HG03457 (cell line): ENCODE results near the gene OR5H14.
A peak's percentile ranks its signal among the peaks of the same experiment; 100 is the strongest.
"Not testable (repeated sequence)": the region's sequence is repeated elsewhere in the genome, so short reads cannot be mapped to it uniquely, and the experiment has no call there.

Experiments used
- ATAC-seq: cut with Tn5 transposase; IDR thresholded peaks from one replicate; pipeline ENCODE4 v1.9.1; 2021; ENCODE audit warnings: moderate number of reproducible peaks; ENCODE audit not compliant: unreplicated experiment

The OR5H14 gene

DNA sequence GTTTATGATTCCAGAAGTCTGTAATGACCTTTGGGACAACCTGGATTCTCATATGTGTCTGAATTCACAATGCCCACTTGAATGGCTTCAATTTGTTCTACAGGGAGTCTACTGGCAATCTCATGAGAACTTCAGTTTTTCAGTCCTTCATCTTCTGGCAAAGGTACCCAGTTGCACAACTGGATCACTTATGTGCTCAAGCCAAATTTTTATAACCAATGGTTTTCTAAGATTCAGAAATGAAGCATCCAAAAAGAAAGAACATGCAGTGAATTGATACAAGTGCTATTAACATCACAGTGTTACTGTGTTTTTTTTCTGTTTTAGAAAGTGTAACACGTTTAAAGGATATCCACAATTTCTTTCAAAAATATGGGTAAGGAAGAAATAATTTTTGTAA is at the start of gene OR5H14:
TSS of gene OR5H14 (plus strand) at position 301 of the 400 bp plus-strand sequence. CDS start 1,907 bp downstream, outside the sequence.
- no peak for ATAC-seq

DNA sequence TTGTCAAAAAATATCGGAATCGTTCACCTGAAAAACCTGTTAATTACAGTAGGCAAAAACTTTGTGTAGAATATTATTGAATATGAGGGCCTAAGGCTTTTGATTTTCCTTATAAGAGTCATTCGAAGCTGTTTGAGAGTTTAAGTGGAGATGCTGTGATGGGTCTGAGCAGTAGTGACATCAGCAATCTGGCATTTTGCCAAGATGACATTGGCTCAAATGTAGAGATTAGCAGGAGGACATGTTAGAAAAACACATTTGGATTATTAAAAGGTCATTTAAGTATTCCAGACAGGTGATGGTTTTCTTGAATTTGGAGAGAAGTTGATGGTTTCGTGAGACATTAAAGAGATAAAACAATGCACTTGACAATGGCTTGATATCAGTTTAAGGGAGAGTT is 47.4 kb upstream of the OR5H14 start:
- ATAC-seq: no peak

DNA sequence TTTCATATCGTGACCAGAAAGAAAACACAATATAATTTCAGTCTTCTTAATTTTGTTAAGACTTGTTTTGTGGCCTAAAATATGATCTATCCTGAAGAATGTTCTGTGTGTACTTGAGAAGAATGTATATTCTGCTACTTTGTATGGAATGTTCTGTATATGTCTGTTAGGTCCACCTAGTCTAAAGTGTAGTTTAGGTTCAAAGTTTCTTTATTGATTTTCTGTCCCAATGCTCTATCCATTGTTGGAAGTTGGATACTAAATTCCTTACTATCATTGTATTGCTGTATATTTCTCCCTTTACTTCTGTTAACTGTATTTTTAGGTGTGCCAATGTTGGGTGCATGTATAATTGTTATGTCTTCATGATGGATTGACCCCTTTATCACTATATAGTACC is 39.1 kb upstream of the OR5H14 start:
- ATAC-seq: no peak

DNA sequence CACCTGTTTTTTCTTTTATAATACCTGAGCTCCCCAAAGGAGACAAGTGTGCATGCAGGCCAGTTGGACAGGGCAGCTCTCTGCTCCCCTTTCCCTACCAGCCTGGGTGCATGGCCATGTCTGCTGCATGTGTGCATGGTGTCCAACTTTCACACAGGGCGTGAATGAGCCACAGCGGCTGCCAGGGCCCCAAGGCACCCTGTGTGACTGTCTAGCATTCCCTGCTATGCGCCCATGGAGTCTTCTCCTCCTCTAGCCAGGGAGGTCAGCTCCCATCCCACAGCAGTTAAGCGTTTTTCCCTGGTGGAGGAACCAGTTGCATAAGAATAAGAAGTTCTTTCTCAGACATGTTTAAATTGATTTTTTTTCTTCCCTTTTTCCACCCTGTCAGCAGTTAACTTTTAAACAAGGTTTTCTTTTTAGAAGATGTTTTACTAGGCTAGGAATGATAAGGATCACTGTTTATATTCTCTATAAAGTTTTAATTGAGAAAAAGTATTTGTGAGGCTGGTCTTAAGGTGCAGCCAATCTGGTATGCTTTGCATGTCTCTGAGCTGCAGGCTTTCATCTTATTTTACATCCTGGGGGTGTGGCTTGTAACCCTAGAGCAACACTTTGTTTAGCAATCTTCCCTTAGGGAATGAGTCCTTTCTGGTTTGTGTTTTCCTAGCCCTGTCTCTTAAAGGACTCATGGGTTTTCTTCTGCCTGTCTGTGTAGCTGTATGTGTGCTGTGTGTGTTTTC is 37.3 kb upstream of the OR5H14 start:
- ATAC-seq: no peak

GRCh38 chr3:98110550-98110908 is 36.8 kb upstream of the OR5H14 start:
- ATAC-seq: no peak

GRCh38 chr3:98114264-98114663 is 33.0 kb upstream of the OR5H14 start:
- no peak for ATAC-seq

GRCh38 chr3:98115717-98116116 is 31.6 kb upstream of the OR5H14 start:
- ATAC-seq: no peak

- no peak for ATAC-seq
Measured at GRCh38 chr3:98130421-98130820, 16.9 kb upstream of the OR5H14 start, which contains the start of gene OR5H1. Gene OR5H1, plus strand, starts transcription at chr3:98130721. Its CDS starts 1,977 bp downstream, at chr3:98132698.

GRCh38 chr3:98136631-98137030 is 10.6 kb upstream of the OR5H14 start:
- no peak for ATAC-seq

DNA sequence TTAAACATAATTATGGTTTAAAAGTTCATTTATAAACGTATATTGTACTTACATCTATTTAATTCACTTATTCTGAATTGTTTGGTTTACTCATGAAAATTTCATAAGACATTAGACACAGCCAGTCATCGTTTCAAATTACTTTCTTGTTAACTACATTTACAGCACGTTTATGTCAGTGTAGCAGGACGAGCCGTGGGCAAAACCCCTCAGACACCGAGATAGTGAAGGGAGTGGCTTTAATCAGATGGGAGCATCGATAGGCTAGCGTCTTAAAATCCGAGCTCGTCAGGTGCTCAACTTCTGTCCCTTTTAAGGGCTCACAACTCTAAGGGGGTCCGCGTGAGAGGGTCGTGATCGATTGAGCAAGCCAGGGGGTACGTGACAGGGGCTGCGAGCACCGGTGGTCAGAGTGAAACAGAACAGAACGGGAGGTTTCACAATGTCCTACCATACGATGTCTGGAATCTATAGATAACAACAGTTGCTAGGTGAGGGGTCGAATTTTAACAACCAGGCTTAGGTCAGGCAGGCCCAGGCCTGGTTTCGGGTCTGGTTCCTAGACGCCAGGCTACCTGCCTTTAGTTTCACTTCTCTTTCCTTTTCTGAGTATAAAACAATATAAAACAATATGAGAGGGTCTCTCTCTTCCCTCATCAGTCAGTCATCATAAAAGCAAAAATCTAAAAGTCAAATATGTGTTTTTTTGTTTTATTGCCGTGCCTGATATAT is 9.3 kb upstream of the OR5H14 start:
- ATAC-seq: not testable (repeated sequence)

DNA sequence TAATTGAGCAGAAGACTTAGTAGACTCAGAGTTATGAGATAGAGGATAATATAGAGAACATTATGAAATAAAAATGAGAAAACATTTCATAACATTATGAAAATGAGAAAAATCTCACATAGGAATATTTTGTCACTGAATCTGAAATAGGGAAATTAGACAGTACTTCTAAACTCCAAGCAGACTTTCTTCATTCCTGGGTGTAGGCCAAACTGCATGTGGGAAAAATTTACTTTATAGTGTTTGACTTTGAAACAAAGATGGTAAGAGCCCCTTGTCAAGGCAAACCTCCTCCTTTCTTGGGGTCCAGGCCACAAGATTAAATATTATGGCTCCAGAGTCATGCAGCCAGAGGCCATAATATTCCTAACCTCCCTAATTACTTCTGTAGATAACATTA is 6.7 kb upstream of the OR5H14 start:
- no peak for ATAC-seq

DNA sequence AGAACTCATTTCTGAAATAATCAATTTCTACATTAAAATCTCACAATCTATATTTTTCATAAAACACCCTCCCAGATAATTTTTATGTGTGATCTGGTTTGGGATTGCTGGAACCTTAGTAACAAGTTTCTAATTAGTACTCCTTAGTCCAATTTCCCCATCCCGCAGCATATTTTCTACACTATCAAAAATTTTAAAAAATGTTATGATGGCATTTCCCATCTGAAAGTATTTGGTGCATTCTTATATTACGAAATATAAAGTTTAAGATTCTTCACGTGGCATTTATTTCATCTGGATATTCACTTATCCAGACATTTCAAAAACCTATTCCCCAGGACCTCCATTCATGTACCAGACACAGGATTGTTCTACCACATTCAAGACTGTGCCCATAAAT is 1.5 kb downstream of the OR5H14 start:
- ATAC-seq: no peak

GRCh38 chr3:98149456-98149855 is 2.2 kb downstream of the OR5H14 start:
- not testable (repeated sequence) for ATAC-seq

DNA sequence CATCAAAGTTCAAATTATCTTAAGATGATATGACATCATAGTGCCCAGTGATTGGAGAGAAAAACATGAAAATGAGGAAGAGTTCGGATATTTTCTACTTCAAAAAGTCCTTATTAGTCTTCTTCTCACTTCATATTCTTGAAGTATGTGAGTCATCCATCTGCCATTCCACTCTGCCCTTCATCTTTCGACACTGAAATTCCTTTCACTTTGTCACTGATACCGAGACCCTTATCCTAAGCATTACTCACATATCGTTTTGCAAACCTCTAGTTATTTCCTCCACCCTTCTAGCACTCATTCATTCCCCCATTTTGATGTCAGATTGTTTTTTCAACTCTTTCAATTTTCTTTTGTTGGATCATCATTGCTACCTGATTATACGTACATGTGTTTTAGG is 4.0 kb downstream of the OR5H14 start:
- ATAC-seq: no peak

GRCh38 chr3:98166396-98166795 is 19.1 kb downstream of the OR5H14 start, which contains the start of gene OR5H15:
Gene OR5H15, plus strand, starts transcription at chr3:98166696. Its CDS starts 2,004 bp downstream, at chr3:98168700.
- ATAC-seq: no peak

- ATAC-seq: no peak
Measured at GRCh38 chr3:98171071-98171470, 23.8 kb downstream of the OR5H14 start.

GRCh38 chr3:98172621-98173020 is 25.3 kb downstream of the OR5H14 start:
- ATAC-seq: no peak

DNA sequence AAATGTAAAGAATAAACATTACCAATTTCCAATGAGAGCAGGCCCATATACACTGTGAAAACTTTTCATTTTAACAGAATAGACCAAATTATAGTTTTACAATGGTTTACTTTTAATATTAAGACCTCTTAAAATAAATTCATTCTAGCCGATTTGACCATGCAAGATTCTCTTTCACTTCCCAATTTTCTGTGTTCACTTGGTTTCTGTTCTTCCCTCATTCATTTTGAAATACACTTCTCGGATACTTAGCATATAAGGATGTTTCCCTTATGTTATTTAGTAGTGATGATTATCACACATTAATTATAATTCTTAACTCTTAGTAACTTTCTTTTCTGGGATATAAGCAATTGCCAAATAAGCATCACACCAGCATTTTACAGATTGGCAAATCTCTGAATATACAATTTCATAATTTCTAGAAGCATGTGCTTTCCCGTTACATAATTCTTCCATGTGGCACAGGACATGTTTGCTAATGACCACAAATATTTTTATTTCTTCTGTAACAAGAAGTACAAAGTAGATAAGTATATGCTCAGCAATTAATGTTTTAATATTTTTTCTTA is 33.1 kb downstream of the OR5H14 start:
- no peak for ATAC-seq

DNA sequence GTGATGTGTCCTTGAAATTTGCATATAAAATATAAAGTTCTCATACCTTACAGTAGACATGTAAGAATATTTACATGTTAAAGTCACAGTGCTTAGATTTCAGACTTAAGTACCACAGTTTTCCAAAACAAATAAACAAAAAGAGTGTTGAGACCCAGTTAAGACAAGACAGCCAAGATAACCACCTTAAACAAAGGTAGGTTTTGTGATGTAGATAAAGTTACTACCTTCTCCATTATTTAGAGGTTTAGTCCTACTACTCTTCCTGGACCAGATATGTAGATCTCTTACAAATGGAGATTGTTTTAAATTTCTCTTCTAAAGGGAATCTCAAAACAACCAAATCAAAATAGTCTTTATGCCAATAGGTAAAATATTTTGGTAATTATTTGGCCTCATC is 34.9 kb downstream of the OR5H14 start:
- ATAC-seq: no peak

GRCh38 chr3:98185180-98185579 is 37.9 kb downstream of the OR5H14 start:
- ATAC-seq: no peak

DNA sequence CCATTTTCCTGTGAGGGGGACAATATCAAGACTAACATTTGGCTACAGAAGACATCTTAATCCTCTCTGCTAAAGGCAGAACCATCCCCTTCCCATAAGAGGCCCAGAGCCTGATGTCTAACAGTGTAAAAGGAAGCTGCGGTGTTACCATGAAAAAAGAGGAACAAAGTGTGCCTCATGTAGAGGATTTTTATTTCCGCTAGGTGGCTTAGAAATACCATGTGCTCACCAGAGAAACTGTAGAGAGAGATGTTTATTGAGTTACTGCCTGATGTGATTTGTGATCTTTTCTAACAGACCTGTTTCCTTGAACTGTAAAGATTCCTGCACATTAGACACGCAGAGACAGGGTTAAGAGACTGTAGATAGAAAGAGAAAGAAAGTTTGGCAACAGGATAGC is 41.3 kb downstream of the OR5H14 start:
- peak; percentile 57 for ATAC-seq

GRCh38 chr3:98190911-98191310 is 43.6 kb downstream of the OR5H14 start:
- not testable (repeated sequence) for ATAC-seq
